CD4-positive, alpha-beta T cell treated with Interleukin-17A for 4 hours (primary cell): ENCODE results near the gene SYT15.
"Not testable (repeated sequence)": the region's sequence is repeated elsewhere in the genome, so short reads cannot be mapped to it uniquely, and the experiment has no call there.

Source experiments
- DNase-seq: peaks from one replicate; pipeline ENCODE4 v3.0.0-alpha.2; 2020; ENCODE audit warnings: mixed read lengths

The SYT15 gene

GRCh38 chr10:46578474-46579178 is at the start of gene SYT15:
SYT15 (plus strand) TSS chr10:46579128; CDS start chr10:46579169, 41 bp downstream.
- DNase-seq: not testable (repeated sequence)

- not testable (repeated sequence) for DNase-seq
Measured at GRCh38 chr10:46529742-46530141, 49.2 kb upstream of the SYT15 start.

DNA sequence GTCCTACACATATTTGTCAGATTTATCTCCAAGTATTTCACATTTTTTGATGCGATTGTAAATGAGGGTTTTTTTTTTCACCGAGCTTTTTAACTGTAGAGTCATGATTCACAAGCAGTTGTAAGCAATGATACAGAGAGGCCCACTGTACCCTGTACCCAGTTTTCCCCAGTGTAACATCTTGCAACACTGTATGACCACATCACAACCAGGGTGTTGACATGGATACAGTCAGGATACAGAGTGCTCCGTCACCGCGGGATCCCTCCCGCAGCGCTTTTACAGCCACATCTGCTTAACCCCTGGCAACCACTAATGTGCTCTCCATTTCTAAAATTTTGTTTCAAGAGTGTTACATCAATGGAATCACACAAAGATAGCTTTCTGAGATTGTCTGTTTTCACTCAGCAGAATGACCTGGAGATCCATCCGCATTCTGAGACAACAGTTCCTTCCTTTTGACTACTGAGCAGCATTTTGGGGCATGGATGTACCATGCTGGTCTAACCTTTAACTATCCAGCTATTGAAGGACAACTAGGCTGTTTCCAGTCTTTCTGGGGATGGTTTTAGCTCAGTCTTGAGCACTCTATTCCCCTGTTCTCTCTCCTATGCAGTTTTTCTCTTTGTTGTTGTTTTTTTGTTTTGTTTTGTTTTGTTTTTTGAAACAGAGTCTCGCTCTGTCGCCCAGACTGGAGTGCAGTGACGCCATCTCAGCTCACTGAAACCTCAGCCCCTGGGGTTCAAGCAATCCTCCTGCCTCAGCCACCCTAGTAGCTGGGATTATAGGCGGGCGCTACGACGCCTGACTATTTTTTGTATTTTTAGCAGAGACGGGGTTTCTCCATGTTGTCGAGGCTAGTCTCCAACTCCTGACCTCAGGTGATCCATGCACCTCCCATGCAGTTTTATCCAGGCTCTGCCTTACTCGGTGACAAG is 48.4 kb upstream of the SYT15 start:
- no peak for DNase-seq

DNA sequence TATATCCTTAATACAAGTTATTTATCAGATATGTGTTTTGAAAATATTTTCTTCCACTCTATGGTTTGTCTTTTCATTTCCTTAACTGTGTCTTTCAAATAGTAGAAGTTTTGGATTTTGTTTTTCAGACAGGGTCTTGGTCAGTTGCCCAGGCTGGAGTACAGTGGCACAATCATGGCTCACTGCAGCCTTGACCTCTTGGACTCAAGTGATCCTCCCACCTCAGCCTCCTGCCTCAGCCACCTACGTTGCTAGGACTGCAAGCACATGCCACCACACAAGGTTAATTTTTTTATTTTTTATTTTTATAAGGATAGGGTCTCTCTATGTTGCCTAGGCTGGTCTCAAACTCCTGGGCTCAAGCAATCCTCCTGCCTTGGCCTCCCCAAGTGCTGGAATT is 46.7 kb upstream of the SYT15 start:
- not testable (repeated sequence) for DNase-seq

DNA sequence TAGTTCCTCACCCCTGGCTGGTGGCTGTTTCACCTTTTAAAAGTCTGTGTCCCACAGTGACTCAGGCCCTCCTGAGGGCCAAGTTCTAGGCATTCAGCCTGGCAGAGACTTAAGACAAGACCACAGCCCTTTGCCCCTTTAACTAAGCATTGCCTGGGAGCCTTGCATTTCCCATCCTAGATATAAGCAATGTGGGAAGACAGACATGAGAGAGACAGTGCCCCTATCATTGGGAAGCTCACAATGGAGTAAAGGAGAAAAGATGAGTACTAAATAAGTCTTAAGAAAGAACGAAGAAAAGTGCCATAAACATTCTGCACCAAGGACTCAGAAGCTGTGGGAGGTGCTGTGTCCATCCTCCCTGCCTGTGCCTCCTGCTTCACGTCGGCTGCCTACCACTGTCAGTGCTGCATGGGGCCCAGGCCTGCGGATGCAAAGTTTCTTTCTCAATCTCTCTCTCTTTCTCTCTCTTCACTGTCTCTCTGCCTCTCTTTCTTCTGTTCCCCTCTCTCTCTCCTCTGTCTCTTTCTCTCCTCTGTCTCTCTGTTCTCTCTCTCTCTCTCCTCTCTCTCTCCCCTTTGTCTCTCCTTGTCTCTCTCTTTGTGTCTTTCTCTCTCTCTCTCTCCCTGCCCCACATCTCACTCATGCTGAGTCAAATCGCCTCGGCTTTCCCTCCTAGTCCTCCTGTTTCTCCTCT is 44.0 kb upstream of the SYT15 start:
- no peak for DNase-seq

DNA sequence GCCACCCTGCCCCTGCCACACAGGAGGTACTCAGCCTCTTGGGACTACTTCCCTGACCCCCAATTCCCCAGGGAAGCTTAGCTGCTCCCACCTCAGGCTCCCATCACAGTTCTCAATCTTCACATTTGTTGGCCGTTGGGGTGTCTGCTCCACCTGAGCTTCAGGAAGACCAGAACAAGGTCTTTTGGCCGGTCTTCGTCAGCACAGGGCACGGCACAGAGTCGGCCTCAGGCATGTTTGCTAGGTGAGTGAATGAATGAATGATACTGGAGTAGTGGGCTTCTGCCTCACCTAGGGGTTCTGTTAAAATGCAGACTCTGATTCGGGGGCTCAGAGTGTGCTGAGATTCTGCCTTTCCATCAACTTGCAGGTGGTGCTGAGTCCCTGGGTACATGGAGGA is 42.8 kb upstream of the SYT15 start:
- no peak for DNase-seq

DNA sequence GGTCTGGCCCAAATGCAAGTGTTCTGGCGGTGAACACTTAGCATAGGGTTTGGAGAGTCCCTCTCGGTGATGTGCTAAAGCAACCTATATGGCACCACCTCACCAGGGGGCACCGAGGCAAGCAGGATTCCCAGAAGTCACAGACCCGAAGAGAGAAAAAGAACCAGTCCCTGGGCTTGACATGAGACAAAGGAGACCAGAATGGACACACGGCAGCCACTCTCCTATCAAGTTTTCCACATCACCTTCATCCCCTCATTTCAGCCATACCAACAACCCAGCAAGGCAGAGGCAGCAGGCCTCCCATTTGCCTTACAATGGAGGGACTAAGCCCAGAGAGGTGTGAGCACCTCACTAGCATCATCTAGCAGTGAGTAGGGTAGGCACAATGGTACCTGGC is 42.1 kb upstream of the SYT15 start:
- DNase-seq: no peak

DNA sequence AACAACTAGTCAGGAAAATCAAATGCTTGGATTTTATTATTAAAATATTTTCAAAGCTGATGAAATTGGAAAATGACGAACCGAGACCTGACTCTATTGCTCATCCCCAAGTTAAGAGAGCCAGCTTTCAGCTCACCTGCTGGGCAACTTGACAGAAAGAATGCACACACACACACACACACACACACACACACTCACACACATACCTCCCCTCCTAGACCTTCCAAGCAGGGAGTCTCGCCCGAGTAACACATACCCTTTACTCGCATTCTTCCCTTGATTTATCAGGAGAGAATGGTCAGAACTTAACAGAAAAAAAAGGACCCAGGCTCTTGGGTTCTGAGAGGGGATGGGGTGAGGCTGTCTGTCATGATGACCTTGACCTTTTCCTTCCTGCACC is 41.6 kb upstream of the SYT15 start:
- DNase-seq: no peak

DNA sequence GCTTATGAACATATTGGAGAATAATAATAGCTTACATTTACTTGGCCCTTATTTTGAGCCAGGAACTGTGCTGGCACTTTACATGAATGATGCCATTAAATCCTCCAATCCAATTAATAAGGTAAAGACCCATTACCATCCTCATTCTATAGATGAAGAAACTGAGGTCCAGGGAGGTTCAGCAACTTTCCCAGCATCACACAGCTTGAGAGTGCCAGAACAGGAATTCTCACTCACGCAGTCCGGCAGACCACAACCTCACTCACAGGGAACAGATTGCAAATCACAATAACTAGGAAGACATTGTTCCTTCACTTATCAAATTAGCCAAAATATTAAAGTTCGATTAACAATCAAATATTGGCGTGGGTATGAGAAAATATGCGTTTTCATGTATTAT is 40.8 kb upstream of the SYT15 start:
- no peak for DNase-seq

DNA sequence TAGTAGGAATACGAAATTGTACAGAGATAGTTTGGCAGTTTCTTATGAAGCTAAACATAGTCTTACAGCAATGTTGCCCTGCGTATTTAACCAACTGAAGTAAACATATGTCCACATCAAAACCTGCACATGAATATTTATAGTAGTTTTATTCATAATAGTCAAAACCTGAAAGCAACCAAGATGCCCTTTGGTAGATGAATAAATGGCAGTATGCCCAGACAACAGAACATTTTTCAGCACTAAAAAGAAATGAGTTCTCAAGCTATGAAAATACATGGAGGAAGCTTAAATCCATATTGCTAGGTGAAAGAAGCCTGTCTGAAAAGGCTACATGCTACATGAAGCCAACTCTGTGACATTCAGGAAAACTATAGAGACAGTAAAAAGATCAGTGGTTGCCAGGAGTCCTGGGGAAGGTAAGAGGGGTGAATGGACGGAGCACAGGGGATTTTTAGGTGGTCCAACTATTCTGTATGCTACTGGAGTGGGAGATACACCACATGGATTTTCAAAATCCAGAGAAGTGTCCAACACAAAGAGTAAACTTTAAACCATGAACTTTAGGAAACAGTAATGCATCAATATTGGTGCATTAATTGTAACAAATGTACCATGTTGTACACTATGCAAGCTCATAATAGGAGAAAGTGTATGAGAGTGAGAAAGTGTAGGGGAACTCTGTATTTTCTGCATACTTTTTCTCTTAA is 40.1 kb upstream of the SYT15 start:
- no peak for DNase-seq

GRCh38 chr10:46539596-46540411 is 39.1 kb upstream of the SYT15 start:
- no peak for DNase-seq

DNA sequence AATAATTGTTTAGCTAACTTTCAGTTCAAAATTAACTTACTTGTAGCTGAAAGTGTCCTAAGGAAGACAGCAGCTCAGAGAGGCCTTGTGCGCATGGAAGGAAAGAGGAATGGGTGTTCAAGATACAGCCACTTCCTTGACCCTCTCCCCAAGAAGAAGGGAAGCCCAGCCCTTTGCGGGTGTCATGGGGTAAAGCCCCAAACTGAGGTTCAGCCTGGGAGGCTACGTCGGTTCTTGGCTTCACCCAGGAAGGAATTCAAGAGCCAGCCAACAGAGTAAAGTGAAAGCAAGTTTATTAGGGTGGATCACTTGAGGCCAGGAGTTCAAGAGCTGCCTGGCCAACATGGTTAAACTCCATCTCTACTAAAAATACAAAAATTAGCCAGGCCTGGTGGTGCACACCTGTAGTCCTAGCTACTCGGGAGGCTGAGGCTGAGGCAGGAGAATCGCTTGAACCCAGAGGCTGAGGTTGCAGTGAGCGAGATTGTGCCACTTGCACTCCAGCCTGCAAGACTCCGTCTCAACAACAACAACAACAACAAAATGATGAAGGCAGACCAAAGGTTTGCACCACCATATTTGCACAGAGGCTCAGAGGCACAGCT is 38.4 kb upstream of the SYT15 start:
- no peak for DNase-seq

- no peak for DNase-seq
Measured at GRCh38 chr10:46541017-46541661, 37.8 kb upstream of the SYT15 start.

DNA sequence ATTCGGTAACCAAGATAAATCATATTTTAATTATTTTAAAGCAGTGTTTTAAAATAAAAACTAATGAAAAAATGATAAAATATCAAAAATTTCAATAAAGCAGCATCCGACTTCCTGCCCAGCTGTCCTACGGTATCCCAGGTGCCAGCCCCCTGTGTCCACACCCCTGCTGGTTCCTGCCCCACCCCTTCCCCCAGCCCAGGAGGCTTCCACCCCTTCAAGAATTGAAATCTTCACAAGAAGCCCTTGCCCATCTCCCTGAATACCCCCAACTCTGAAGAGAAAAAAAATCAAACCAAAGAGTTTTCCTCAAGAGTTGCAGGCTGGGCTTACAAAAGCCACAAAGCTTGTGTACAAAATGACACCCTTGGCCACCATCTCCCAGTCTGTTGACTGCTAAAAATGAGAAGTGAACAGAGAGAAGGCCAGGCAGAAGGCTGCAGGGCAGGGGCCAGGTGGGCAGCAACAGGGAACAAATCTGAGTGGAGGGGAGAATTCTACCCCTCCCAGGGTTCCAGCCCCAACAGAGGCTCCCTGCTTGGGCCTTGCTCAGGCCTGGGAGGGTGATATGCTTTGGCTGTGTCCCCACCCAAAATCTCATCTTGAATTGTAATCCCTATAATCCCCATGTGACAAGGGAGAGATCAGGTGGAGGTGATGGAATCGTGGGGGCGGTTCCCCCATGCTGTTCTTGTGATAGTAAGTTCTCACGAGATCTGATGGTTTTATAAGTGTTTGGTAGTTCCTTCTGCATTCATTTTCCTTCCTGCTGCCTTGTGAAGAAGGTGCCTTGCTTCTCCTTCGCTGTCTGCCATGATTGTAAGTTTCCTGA is 37.0 kb upstream of the SYT15 start:
- DNase-seq: no peak

- DNase-seq: no peak
Measured at GRCh38 chr10:46542567-46543465, 36.1 kb upstream of the SYT15 start.

- DNase-seq: no peak
Measured at GRCh38 chr10:46543466-46544377, 35.2 kb upstream of the SYT15 start.

DNA sequence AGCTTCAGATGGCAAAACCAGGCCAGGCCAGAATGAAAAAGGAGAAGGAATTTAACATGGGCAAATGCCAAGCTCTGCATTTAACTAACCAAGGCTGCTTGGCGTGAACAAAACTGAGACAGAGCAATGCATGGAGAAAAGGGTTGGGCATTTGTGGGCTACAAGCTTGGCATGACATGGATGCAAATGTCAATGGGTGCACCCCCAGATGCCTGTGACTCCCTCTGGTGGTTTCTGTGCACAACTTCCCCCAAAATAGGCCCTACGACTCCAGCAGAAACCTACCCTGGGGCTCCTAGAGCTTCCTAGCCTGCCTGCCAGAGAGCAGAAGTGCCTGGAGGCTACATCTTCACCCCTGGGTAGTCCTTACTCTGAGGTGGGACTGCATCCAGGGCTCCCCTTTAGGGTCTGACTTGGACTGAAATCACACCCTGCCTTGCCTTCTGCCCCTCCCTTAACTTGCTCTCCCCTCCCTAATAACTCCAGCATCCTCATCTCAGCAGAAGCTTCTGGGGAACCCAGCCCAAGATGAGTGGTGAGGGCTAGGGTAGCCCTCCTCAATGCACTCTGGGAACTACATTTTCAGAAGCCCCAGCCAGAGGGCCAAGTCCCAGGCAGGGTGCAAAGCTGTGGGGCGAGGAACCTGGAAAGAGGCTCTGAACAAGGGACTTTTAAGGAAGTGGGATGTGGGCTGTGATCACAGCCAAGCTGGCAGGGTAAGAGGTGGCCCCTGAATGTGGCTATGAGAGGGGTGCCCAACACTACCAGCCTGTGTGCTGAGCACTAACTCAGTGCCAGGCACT is 33.7 kb upstream of the SYT15 start:
- peak; percentile 2 for DNase-seq
